Measurements from ENCODE around the gene CNPY1.
"Not testable (repeated sequence)": the region's sequence is repeated elsewhere in the genome, so short reads cannot be mapped to it uniquely, and the experiment has no call there.

CNPY1 gene

DNA sequence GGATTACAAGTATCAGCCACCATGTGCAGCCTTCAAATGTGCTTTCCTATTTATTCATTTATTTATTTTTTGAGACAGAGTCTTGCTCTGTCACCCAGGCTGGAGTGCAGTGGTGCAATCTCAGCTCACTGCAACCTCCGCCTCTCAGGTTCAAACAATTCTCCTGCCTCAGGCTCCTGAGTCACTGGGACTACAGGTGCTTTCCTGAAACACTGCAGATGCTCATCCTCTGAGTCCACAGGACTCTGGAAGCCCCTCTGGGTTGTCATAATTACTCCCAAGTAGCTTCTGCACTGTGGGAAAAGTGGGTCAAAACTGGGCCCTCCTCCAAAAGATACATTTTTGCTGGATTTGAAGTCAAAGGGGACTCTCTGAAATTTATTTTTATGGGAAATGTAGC, at the start of gene CNPY1:
Gene CNPY1 (minus strand): TSS at position 111 of the 400 bp plus-strand sequence. CDS start 630 bp downstream, outside the sequence.
- not testable (repeated sequence) for TF ChIP-seq FOXM1 (IDR thresholded peaks at IDR 0.05; ENCODE audit: borderline replicate concordance, low read depth); RAD21 (IDR thresholded peaks at IDR 0.05; ENCODE audit: low read depth)
- TF ChIP-seq, protein P1, sequence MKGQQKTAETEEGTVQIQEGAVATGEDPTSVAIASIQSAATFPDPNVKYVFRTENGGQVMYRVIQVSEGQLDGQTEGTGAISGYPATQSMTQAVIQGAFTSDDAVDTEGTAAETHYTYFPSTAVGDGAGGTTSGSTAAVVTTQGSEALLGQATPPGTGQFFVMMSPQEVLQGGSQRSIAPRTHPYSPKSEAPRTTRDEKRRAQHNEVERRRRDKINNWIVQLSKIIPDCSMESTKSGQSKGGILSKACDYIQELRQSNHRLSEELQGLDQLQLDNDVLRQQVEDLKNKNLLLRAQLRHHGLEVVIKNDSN (IDR thresholded peaks at IDR 0.05): not testable (repeated sequence)

DNA sequence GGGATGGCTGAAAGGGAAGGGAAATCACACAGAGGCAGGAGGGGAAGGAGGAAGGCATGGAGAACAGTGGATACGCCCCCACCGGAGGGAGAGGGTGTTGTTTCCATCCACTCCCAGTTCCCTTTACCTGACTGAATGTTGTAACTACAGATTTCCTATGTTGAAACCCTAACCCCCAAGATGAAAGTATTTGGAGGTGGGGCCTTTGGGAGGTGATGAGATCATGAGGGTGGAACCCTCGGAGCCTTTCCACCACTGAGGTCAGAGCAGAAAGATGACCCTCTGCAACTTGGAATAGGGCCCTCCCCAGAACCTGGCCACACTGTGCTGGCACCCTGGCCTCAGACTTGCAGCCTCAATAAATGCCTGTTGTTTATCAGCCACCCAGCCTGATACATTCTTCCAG, 48.6 kb upstream of the CNPY1 start:
- TF ChIP-seq RAD21 (IDR thresholded peaks at IDR 0.05; ENCODE audit: low read depth): no peak

DNA sequence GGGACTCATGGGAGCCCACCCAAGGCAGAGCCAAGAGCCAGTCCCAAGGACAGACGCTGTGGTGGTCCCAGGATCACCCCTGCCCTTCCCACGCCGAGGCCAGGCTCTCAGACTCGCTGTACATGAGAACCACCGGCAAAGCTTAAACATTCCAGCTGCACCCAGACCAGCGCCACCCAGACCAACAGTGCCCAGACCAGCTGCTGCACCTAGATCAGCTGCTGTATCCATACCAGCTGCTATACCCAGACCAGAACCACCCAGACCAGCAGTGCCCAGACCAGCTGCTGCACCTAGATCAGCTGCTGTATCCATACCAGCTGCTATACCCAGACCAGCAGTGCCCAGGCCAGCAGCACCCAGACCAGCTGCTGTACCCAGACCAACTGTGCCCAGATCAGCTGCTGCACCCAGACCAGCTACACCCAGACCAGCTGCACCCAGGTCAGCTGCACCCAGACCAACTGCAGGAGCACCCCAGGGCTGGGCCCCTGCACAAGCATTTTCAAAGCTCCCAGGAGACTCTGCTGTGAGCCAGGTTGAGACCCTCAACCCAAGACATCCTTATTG, 47.9 kb upstream of the CNPY1 start:
- TF ChIP-seq FOXM1 (IDR thresholded peaks at IDR 0.05; ENCODE audit: borderline replicate concordance, low read depth): no peak
- TF ChIP-seq EGR1 (IDR thresholded peaks at IDR 0.05): no peak
- no peak for TF ChIP-seq NFIC (IDR thresholded peaks at IDR 0.05)
- no peak for TF ChIP-seq EP300 (IDR thresholded peaks at IDR 0.05; ENCODE audit: borderline replicate concordance)
- TF ChIP-seq TCF12 (IDR thresholded peaks at IDR 0.05; ENCODE audit: low read depth): no peak
- no peak for TF ChIP-seq CEBPB (IDR thresholded peaks at IDR 0.05)

DNA sequence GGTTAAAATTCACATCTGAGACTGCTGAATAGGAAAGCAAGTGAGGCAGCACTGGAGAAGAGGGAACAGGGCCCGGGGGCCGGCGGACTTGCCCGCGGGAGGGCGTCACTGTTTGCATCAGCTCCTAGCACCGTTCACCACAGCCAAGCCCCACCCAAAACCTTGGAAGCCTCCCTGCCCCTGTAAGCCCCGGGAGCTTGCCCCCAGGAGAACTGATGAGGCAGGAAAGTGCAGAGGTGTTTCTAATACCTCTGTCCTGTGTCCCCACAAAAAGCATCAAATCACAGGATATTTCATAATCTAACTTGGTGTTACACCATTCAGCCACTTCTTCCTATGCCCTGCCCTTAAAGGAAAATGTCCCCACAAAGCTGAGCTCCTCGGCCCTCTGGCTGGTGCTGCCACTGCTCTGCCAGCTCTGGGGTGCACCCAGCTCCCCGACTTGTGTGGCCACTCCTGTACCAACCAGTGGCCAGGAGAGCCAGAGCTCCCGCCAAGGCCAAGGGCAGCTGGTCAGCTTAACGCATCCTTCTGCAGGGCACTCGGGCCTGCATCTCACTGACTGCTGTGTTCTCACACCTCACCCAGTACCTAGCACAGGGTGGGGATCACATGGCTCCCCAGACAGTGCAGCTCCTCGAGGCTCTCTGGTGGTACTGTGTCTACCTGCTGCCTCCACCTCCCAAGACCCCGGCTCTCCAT, 47.3 kb upstream of the CNPY1 start:
- TF ChIP-seq ZBTB7A (IDR thresholded peaks at IDR 0.05; ENCODE audit: low read depth): no peak

DNA sequence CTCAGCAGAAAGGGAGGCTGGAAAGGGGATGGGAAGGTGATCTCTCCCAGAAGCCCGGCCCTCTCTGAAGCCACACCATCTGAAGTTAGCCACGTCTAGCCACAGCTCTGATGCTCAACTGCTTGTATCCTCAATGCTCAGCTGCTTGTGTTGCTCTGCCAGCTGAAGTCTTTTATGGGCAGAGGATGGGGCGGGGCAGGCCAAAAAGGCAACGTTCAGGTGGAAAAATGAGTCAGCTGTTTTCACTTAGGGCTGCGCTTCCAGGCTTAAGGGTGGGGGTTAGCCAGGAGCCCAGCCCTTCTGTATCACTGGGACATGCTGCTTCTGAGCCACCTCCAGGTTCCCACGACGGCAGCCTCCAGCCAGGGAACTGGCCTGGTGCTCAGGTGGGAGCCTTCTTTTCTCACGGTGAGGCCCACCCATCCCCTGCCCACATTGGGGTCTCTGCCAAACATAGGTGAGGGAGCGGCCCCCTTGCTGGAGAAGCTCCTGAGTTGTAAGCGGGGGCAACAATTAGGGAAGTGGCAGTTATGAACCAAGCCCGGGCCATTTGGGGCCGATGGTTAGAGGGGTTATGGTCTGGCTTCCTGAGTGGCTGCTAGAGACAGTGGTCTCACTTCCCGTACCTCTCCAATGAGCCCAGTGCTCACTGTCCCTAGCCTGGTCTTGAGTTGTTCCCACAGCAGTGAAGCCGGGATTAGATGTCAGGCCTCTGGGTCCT, 44.9 kb upstream of the CNPY1 start:
- no peak for TF ChIP-seq EP300 (IDR thresholded peaks at IDR 0.05; ENCODE audit: borderline replicate concordance)
- no peak for TF ChIP-seq TEAD4 (IDR thresholded peaks at IDR 0.05)
- TF ChIP-seq ZBTB7A (IDR thresholded peaks at IDR 0.05; ENCODE audit: low read depth): no peak
- TF ChIP-seq, protein P1 (IDR thresholded peaks at IDR 0.05): no peak
- TF ChIP-seq RAD21 (IDR thresholded peaks at IDR 0.05; ENCODE audit: low read depth): no peak
- TF ChIP-seq TAF1 (IDR thresholded peaks at IDR 0.05; ENCODE audit: low read depth): no peak

DNA sequence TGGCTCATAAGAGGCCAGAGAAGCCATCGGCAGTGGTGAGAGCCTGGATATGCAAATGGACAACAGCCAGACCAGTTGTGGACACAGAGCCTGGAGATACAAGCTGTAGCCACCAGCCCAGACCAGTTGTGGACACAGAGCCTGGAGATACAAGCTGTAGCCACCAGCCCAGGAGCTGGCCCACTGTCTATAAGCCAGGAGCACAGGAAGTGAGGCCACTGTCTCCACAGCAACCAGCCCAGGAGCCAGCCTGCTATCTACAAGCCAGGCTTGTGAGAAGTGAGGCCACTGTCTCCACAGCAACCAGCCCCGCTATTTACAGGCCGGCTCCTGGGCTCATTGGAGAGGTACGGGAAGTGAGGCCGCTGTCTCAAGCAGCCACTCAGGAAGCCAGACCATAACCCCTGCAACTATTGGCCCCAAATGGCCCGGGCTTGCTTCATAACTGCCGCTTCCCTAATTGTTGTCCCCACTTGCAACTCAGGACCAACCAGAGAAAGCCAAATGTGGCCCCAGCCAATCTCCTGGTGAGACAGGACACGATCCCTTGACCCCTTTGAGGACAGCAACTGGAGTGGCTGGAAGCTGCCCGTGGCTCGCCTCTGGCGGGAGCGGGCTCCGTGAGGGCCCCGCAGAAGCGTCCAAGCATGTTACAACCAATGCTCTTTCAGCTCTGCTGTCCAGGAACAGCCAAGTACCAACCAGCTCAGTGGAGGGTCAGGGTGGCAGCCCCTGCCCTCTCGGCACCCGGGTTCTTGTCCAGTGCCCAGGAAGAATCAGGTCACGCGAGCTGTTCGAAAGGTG, 44.1 kb upstream of the CNPY1 start:
- TF ChIP-seq CREB1 (IDR thresholded peaks at IDR 0.05; ENCODE audit: low read depth) (no peak), ZBTB7A (IDR thresholded peaks at IDR 0.05; ENCODE audit: low read depth) (no peak), RAD21 (IDR thresholded peaks at IDR 0.05; ENCODE audit: low read depth) (no peak), EP300 (IDR thresholded peaks at IDR 0.05; ENCODE audit: borderline replicate concordance) (no peak), TAF1 (IDR thresholded peaks at IDR 0.05; ENCODE audit: low read depth) (no peak), YY1 (IDR thresholded peaks at IDR 0.05; ENCODE audit: low read depth) (no peak), EGR1 (IDR thresholded peaks at IDR 0.05) (no peak), TEAD4 (IDR thresholded peaks at IDR 0.05) (no peak), NFIC (IDR thresholded peaks at IDR 0.05) (no peak), CEBPB (IDR thresholded peaks at IDR 0.05) (no peak), TCF12 (IDR thresholded peaks at IDR 0.05; ENCODE audit: low read depth) (no peak), FOXM1 (IDR thresholded peaks at IDR 0.05; ENCODE audit: borderline replicate concordance, low read depth) (no peak)
- TF ChIP-seq, protein P1 (IDR thresholded peaks at IDR 0.05): no peak
- TF ChIP-seq, protein P2, sequence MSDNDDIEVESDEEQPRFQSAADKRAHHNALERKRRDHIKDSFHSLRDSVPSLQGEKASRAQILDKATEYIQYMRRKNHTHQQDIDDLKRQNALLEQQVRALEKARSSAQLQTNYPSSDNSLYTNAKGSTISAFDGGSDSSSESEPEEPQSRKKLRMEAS (IDR thresholded peaks at IDR 0.05): no peak
- TF ChIP-seq, protein P3, sequence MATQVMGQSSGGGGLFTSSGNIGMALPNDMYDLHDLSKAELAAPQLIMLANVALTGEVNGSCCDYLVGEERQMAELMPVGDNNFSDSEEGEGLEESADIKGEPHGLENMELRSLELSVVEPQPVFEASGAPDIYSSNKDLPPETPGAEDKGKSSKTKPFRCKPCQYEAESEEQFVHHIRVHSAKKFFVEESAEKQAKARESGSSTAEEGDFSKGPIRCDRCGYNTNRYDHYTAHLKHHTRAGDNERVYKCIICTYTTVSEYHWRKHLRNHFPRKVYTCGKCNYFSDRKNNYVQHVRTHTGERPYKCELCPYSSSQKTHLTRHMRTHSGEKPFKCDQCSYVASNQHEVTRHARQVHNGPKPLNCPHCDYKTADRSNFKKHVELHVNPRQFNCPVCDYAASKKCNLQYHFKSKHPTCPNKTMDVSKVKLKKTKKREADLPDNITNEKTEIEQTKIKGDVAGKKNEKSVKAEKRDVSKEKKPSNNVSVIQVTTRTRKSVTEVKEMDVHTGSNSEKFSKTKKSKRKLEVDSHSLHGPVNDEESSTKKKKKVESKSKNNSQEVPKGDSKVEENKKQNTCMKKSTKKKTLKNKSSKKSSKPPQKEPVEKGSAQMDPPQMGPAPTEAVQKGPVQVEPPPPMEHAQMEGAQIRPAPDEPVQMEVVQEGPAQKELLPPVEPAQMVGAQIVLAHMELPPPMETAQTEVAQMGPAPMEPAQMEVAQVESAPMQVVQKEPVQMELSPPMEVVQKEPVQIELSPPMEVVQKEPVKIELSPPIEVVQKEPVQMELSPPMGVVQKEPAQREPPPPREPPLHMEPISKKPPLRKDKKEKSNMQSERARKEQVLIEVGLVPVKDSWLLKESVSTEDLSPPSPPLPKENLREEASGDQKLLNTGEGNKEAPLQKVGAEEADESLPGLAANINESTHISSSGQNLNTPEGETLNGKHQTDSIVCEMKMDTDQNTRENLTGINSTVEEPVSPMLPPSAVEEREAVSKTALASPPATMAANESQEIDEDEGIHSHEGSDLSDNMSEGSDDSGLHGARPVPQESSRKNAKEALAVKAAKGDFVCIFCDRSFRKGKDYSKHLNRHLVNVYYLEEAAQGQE (IDR thresholded peaks at IDR 0.05; ENCODE audit: low read depth): no peak
